Activated naive CD8-positive, alpha-beta T cell treated with anti-CD3 and anti-CD28 coated beads for 36 hours (primary cell): ENCODE measurements around the gene P2RX6. TPM values are rescaled to one million over a fixed set of nuclear protein-coding genes. Genes with fewer than 3 reads are reported as not detected.
"Not testable (repeated sequence)": the region's sequence is repeated elsewhere in the genome, so short reads cannot be mapped to it uniquely, and the experiment has no call there.

Experiments
- DNase-seq: peaks from one replicate; pipeline ENCODE4 v3.0.0; 2021
- H3K27ac Mint-ChIP-seq: one replicate; pipeline ENCODE4 v1.8.0; 2022; ENCODE audit warnings: mild to moderate bottlenecking, moderate library complexity, mixed read lengths
- H3K27me3 Mint-ChIP-seq: one replicate; pipeline ENCODE4 v1.8.0; 2022; ENCODE audit warnings: mild to moderate bottlenecking, mixed read lengths
- H3K36me3 Mint-ChIP-seq: one replicate; pipeline ENCODE4 v1.8.0; 2021; ENCODE audit warnings: mild to moderate bottlenecking, mixed read lengths
- H3K4me1 Mint-ChIP-seq: one replicate; pipeline ENCODE4 v1.8.0; 2021; ENCODE audit warnings: mixed read lengths
- H3K4me3 Mint-ChIP-seq: one replicate; pipeline ENCODE4 v1.8.0; 2022; ENCODE audit warnings: mild to moderate bottlenecking, moderate library complexity, mixed read lengths
- H3K9me3 Mint-ChIP-seq: one replicate; pipeline ENCODE4 v1.8.0; 2022; ENCODE audit warnings: mixed read lengths
- total RNA-seq, 2 experiments: library from RNA; stranded (reverse); gene quantifications; one replicate each; pipeline ENCODE4 v1.2.3, GENCODE V29; 2021

Gene P2RX6
- total RNA-seq, 2 experiments from 2014 or later = 0.14 to 0.43 TPM

- H3K4me1 Mint-ChIP-seq = peaks cover 12% of the 10 kb centered on the region
- H3K4me3 Mint-ChIP-seq = no peak overlapping the region
- H3K36me3 Mint-ChIP-seq = peaks cover 9% of the 10 kb centered on the region
- H3K27ac Mint-ChIP-seq = peak overlapping the region; percentile 19
- H3K27me3 Mint-ChIP-seq = no peaks in the 10 kb centered on the region
- DNase-seq = no peak
- H3K9me3 Mint-ChIP-seq = no peaks in the 10 kb centered on the region
These were observed 18.1 kb upstream of the P2RX6 start for GRCh38 chr22:20996598-20997535.

GRCh38 chr22:20997536-20998257 lies 17.3 kb upstream of the P2RX6 start:
- H3K36me3 Mint-ChIP-seq = peaks cover 9% of the 10 kb centered on the region
- H3K27ac Mint-ChIP-seq = peak overlapping the region; percentile 19

GRCh38 chr22:20998411-20999336 lies 16.3 kb upstream of the P2RX6 start:
- H3K4me3 Mint-ChIP-seq = no peak overlapping the region
- no peak for DNase-seq
- H3K36me3 Mint-ChIP-seq = peaks cover 9% of the 10 kb centered on the region
- peaks cover 14% of the 10 kb centered on the region for H3K4me1 Mint-ChIP-seq
- H3K27me3 Mint-ChIP-seq = no peaks in the 10 kb centered on the region
- peak overlapping the region; percentile 16 for H3K27ac Mint-ChIP-seq
- H3K9me3 Mint-ChIP-seq = no peaks in the 10 kb centered on the region

More at GRCh38 chr22:20997536-20998257, 17.3 kb upstream of the P2RX6 start:
- peaks cover 12% of the 10 kb centered on the region for H3K4me1 Mint-ChIP-seq
- DNase-seq = no peak
- H3K4me3 Mint-ChIP-seq = no peak overlapping the region
- no peaks in the 10 kb centered on the region for H3K27me3 Mint-ChIP-seq
- no peaks in the 10 kb centered on the region for H3K9me3 Mint-ChIP-seq

GRCh38 chr22:20999350-21000206 lies 15.4 kb upstream of the P2RX6 start:
- peaks cover 18% of the 10 kb centered on the region for H3K4me1 Mint-ChIP-seq
- H3K4me3 Mint-ChIP-seq = peak overlapping the region; percentile 95
- peaks cover 12% of the 10 kb centered on the region for H3K36me3 Mint-ChIP-seq
- H3K9me3 Mint-ChIP-seq = no peaks in the 10 kb centered on the region
- DNase-seq = no peak
- peak overlapping the region; percentile 99 for H3K27ac Mint-ChIP-seq
- H3K27me3 Mint-ChIP-seq = no peaks in the 10 kb centered on the region

- Mint-ChIP-seq H3K4me1 (peaks cover 18% of the 10 kb centered on the region), H3K4me3 (peak overlapping the region; percentile 95), H3K27ac (peak overlapping the region; percentile 99), H3K27me3 (no peaks in the 10 kb centered on the region), H3K36me3 (peaks cover 11% of the 10 kb centered on the region), H3K9me3 (no peaks in the 10 kb centered on the region)
- no peak for DNase-seq
These were observed 14.6 kb upstream of the P2RX6 start for GRCh38 chr22:21000207-21000986.

GRCh38 chr22:21000987-21001600 lies 13.9 kb upstream of the P2RX6 start:
- DNase-seq = no peak
- Mint-ChIP-seq H3K4me1 (peaks cover 18% of the 10 kb centered on the region), H3K4me3 (peak overlapping the region; percentile 95), H3K27ac (peak overlapping the region; percentile 99), H3K27me3 (no peaks in the 10 kb centered on the region), H3K9me3 (no peaks in the 10 kb centered on the region), H3K36me3 (peaks cover 11% of the 10 kb centered on the region)

GRCh38 chr22:21001601-21002325 lies 13.2 kb upstream of the P2RX6 start, which contains the start of gene THAP7:
Gene THAP7, minus strand, starts transcription at chr22:21002118. Its CDS starts 207 bp downstream, at chr22:21001911.
- H3K4me3 Mint-ChIP-seq = peak within 1 kb of the TSS; percentile 95
- DNase-seq = peak; percentile 97
- peaks cover 18% of the 10 kb centered on the region for H3K4me1 Mint-ChIP-seq
- H3K27me3 Mint-ChIP-seq = no peaks in the 10 kb centered on the region
- H3K27ac Mint-ChIP-seq = peak within 1 kb of the TSS; percentile 99
- H3K9me3 Mint-ChIP-seq = no peaks in the 10 kb centered on the region
- H3K36me3 Mint-ChIP-seq = peaks cover 11% of the 10 kb centered on the region

- H3K9me3 Mint-ChIP-seq = no peaks in the 10 kb centered on the region
- peaks cover 13% of the 10 kb centered on the region for H3K4me1 Mint-ChIP-seq
- DNase-seq = no peak
- H3K27ac Mint-ChIP-seq = no peak overlapping the region
- peaks cover 10% of the 10 kb centered on the region for H3K36me3 Mint-ChIP-seq
- H3K27me3 Mint-ChIP-seq = no peaks in the 10 kb centered on the region
- peak overlapping the region; percentile 95 for H3K4me3 Mint-ChIP-seq
These were observed 11.2 kb upstream of the P2RX6 start for GRCh38 chr22:21003782-21004181.

GRCh38 chr22:21009208-21009607 lies 5.8 kb upstream of the P2RX6 start:
- not testable (repeated sequence) for H3K9me3 Mint-ChIP-seq, DNase-seq, H3K27me3 Mint-ChIP-seq, H3K4me1 Mint-ChIP-seq, H3K4me3 Mint-ChIP-seq, H3K36me3 Mint-ChIP-seq, H3K27ac Mint-ChIP-seq

GRCh38 chr22:21009638-21010425 lies 5.1 kb upstream of the P2RX6 start:
- no peak overlapping the region for H3K27ac Mint-ChIP-seq
- no peaks in the 10 kb centered on the region for H3K36me3 Mint-ChIP-seq
- no peak overlapping the region for H3K4me3 Mint-ChIP-seq

GRCh38 chr22:21010426-21011113 lies 4.4 kb upstream of the P2RX6 start:
- no peak for DNase-seq
- no peaks in the 10 kb centered on the region for H3K9me3 Mint-ChIP-seq
- H3K27me3 Mint-ChIP-seq = no peaks in the 10 kb centered on the region
- no peaks in the 10 kb centered on the region for H3K36me3 Mint-ChIP-seq
- peaks cover 15% of the 10 kb centered on the region for H3K4me1 Mint-ChIP-seq
- no peak overlapping the region for H3K4me3 Mint-ChIP-seq
- H3K27ac Mint-ChIP-seq = no peak overlapping the region

More at GRCh38 chr22:21009638-21010425, 5.1 kb upstream of the P2RX6 start:
- H3K27me3 Mint-ChIP-seq = no peaks in the 10 kb centered on the region
- peaks cover 11% of the 10 kb centered on the region for H3K4me1 Mint-ChIP-seq
- DNase-seq = no peak
- H3K9me3 Mint-ChIP-seq = no peaks in the 10 kb centered on the region
